Adrenal gland (tissue), 12 donors: ENCODE measurements around the gene SEPTIN10. TPM values are rescaled to one million over a fixed set of nuclear protein-coding genes. Genes with fewer than 3 reads are reported as not detected.

Experiments
- DNase-seq, 7 donors: peaks; one replicate each; pipeline ENCODE4 v3.0.0-alpha.2; 2019 to 2020
- H3K27ac ChIP-seq, 5 donors: fragments of 200-600 bp; sonication (generic) in 4 of 5; 1 replicate in 3 of 5; 2 replicates in 2 of 5; pipeline versions ENCODE4 v1.5.1 to v1.8.0; 2016 to 2020; ENCODE audit warnings: mild to moderate bottlenecking in 1 of 5
- H3K27me3 ChIP-seq: fragments of 200-600 bp; 2 replicates; pipeline ENCODE4 v1.8.0; 2021
- H3K36me3 ChIP-seq, 2 donors: fragments of 200-600 bp; replicated peaks in 1 of 2; 1 replicate in 1 of 2; 2 replicates in 1 of 2; pipeline versions ENCODE4 v1.5.1 to v1.8.0; 2018 to 2022
- H3K4me1 ChIP-seq, 2 donors: fragments of 200-600 bp; replicated peaks in 1 of 2; 1 replicate in 1 of 2; 2 replicates in 1 of 2; pipeline versions ENCODE4 v1.5.1 to v1.8.0; 2018 to 2021
- H3K4me3 ChIP-seq, 4 donors: fragments of 200-600 bp; sonication (generic) in 3 of 4; one replicate each; pipeline ENCODE4 v1.5.1; 2016 to 2018
- H3K9me3 ChIP-seq, 3 donors: fragments of 200-600 bp; sonication (generic) in 1 of 3; replicated peaks in 1 of 3; 1 replicate in 2 of 3; 2 replicates in 1 of 3; pipeline versions ENCODE4 v1.5.1 to v1.8.0; 2016 to 2021
- CTCF ChIP-seq, 6 experiments: fragments of 450-650 bp in 4 of 6; fragments of 200-600 bp in 2 of 6; sonication (generic) in 1 of 6; IDR thresholded peaks; 1 replicate in 5 of 6; 2 replicates in 1 of 6; pipeline versions ENCODE4 v1.5.1 to v1.8.0; 2016 to 2021; ENCODE audit warnings: antibody characterized with exemption in 6 of 6, mild to moderate bottlenecking in 2 of 6, moderate library complexity in 1 of 6
- POLR2A ChIP-seq, 2 donors: fragments of 450-650 bp; IDR thresholded peaks; one replicate each; pipeline ENCODE4 v1.6.1; 2017; ENCODE audit warnings: antibody characterized with exemption in 2 of 2, mild to moderate bottlenecking in 2 of 2, moderate library complexity in 1 of 2
- WGBS, 4 donors: extraction: QIAGEN DNeasy Blood & Tissue Kit in 2 of 4; methylation state at CpG; one replicate each; pipeline versions ENCODE4 v1.1.5 to v1.1.7; 2013 to 2017; 5-methylcytosine and 5-hydroxymethylcytosine counted together
- intact Hi-C, 2 donors: fragments of 100-400 bp; cut with DNase I; formaldehyde crosslinking; loops; one replicate each; pipeline versions ENCODE4 v1.14.1 to v1.15.0; 2022 to 2023
- polyA plus RNA-seq, 3 donors: library from polyadenylated mRNA; stranded (reverse); fragments of 200-250 nt in 2 of 3; fragments of 350-450 nt in 1 of 3; fragmentation: Illumina TruSeq in 1 of 3; extraction: RNeasy Lipid Tissue Mini Kit (QIAGEN cat#74804) in 1 of 3; gene quantifications; one replicate each; pipeline ENCODE4 v1.2.3, GENCODE V29; 2013 to 2014
- total RNA-seq, 9 donors: library from RNA; depleted of rRNA in 4 of 9; stranded (reverse); fragments of >200 nt in 4 of 9; fragments of 120-200 nt in 1 of 9; fragmentation: NEBNext Ultra II Directional in 1 of 9; extraction: Animal tissue kit (Norgen Biotek cat#: 25700) in 1 of 9; gene quantifications; one replicate each; pipeline versions ENCODE4 v1.1.0 to v1.2.4, GENCODE V29; 2013 to 2023
- donor health status: healthy with polysubstance abuse.
- donor health status: Bipolar disorder and iron deficiency.
- donor health status: DM: yes; HTN: yes; CAD: no.
- donor health status: DM: no; HTN: no; CAD: no.
- donor health status: DM: no; HTN: no; CAD: no.
- donor health status: DM: yes; HTN: yes; CAD: no.

SEPTIN10 gene
- total and polyA plus RNA-seq, 12 donors = 18.1 to 91.3 (median 44.8) TPM

- intact Hi-C loops = no loop called here
These were observed 87.9 kb downstream of the SEPTIN10 start for GRCh38 chr2:109525836-109526235.

GRCh38 chr2:109523536-109524361 is 90.0 kb downstream of the SEPTIN10 start:
- H3K9me3 ChIP-seq = no peaks in the 10 kb centered on the region
- no peak for DNase-seq
- H3K4me3 ChIP-seq = no peak overlapping the region
- H3K4me1 ChIP-seq = no peaks in the 10 kb centered on the region
- H3K27me3 ChIP-seq = no peaks in the 10 kb centered on the region
- H3K27ac ChIP-seq = no peak overlapping the region
- TF ChIP-seq CTCF (IDR thresholded peaks at IDR 0.05) = no peak
- no peak for TF ChIP-seq POLR2A (IDR thresholded peaks at IDR 0.05)
- intact Hi-C loops = no loop called here
- 71 to 89% (median 78%) methylated on average over 6 to 13 of the region's 13 CpGs for WGBS, 4 donors
- H3K36me3 ChIP-seq = no peaks in the 10 kb centered on the region

More at GRCh38 chr2:109525836-109526235, 87.9 kb downstream of the SEPTIN10 start:
- DNase-seq = no peak
- Histone ChIP-seq H3K4me1 (no peaks in the 10 kb centered on the region), H3K4me3 (no peak overlapping the region), H3K27ac (no peak overlapping the region), H3K27me3 (no peaks in the 10 kb centered on the region), H3K36me3 (no peaks in the 10 kb centered on the region), H3K9me3 (no peaks in the 10 kb centered on the region)
- 45 to 74% (median 66%) methylated on average over 3 to 4 of the region's 4 CpGs for WGBS, 4 donors
- TF ChIP-seq POLR2A (IDR thresholded peaks at IDR 0.05) = no peak
- no peak for TF ChIP-seq CTCF (IDR thresholded peaks at IDR 0.05)

- no peak for DNase-seq
- H3K27ac ChIP-seq = no peak overlapping the region
- H3K9me3 ChIP-seq = no peaks in the 10 kb centered on the region
- intact Hi-C loops = no loop called here
- no peaks in the 10 kb centered on the region for H3K4me1 ChIP-seq
- 76 to 96% (median 86%) methylated on average over 3 to 6 of the region's 6 CpGs for WGBS, 4 donors
- no peak overlapping the region for H3K4me3 ChIP-seq
- no peak for TF ChIP-seq POLR2A (IDR thresholded peaks at IDR 0.05)
- TF ChIP-seq CTCF (IDR thresholded peaks at IDR 0.05) = no peak
- no peaks in the 10 kb centered on the region for H3K36me3 ChIP-seq
- no peaks in the 10 kb centered on the region for H3K27me3 ChIP-seq
These were observed 90.6 kb downstream of the SEPTIN10 start for GRCh38 chr2:109523121-109523520.

- DNase-seq = no peak
- H3K27ac ChIP-seq = no peak overlapping the region
- TF ChIP-seq CTCF (IDR thresholded peaks at IDR 0.05) = no peak
- no peak for TF ChIP-seq POLR2A (IDR thresholded peaks at IDR 0.05)
- H3K4me3 ChIP-seq = no peak overlapping the region
- intact Hi-C loops = no loop called here
- WGBS, 4 donors = 89 to 92% (median 91%) methylated on average over 7 of the region's 7 CpGs
- no peaks in the 10 kb centered on the region for H3K36me3 ChIP-seq
- H3K9me3 ChIP-seq = no peaks in the 10 kb centered on the region
- H3K4me1 ChIP-seq = no peaks in the 10 kb centered on the region
- H3K27me3 ChIP-seq = no peaks in the 10 kb centered on the region
These were observed 91.7 kb downstream of the SEPTIN10 start for GRCh38 chr2:109522063-109522374.
